Activated naive CD4-positive, alpha-beta T cell treated with anti-CD3 and anti-CD28 coated beads, Interleukin-2, amount 50 U/mL, for 16 hours (primary cell): ENCODE measurements around the gene TP53BP2.
"Not testable (repeated sequence)": the region's sequence is repeated elsewhere in the genome, so short reads cannot be mapped to it uniquely, and the experiment has no call there.

Experiments
- DNase-seq: peaks from one replicate; pipeline ENCODE4 v3.0.0-alpha.2; 2020

The TP53BP2 gene

DNA sequence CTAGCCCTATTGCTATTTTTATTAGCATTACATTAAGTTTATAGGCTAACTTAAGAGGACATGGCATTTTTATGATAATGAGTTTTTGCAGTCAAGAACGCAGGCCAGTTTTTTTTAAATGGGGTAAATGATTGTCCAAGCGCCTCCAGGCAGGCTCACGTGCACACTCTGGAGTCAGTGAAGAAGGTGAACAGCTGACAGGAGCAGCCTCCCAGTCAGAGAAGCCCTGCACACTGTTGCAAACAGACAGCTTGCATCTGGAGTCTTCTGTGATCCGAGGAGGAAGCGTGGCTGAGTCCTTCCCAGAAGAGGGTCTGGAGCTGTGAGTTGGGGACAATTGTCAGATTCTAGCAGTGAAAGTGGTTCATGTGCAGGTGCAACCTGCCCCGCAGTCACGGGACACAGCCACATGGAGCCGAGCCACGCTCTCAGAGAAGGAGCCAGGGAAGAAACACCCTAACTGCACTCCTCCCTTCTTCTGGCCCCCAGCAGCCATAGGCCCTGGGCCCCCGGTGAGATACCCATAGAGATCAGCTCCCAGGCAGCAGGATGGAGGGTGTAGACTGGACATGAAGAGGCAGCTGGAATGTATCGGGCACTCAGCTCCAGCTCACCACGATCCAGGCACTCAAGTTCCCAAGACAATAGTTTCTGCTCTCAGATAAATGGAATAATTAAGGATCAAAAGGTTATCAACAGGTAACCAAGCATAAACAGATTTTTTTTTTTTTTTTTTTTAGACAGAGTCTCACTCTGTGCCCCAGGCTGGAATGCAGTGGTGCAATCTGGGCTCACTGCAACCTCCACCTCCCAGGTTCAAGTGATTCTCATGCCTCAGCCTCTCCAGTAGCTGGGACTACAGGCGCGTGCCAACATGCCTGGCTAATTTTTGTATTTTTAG is 107.0 kb downstream of the TP53BP2 start:
- DNase-seq: no peak

DNA sequence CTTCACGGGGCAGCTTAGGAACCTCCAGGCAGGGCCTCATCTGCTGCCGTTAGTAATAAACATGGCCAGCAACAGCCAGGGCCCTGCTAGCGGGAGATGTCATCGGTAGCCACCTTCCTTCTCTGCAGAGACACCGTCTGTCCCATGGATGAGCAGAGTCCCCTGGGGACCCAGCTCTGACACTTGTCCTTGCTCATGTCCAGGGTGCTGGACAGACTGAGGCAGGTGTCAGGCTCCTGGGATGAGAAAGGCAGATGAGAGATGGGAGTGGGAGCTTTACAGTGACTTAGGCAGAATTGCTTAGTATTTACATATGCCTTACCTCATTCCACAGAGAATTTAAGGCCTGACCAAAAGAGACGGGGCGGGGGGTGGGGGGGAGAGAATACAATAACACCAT is 108.4 kb downstream of the TP53BP2 start:
- no peak for DNase-seq

DNA sequence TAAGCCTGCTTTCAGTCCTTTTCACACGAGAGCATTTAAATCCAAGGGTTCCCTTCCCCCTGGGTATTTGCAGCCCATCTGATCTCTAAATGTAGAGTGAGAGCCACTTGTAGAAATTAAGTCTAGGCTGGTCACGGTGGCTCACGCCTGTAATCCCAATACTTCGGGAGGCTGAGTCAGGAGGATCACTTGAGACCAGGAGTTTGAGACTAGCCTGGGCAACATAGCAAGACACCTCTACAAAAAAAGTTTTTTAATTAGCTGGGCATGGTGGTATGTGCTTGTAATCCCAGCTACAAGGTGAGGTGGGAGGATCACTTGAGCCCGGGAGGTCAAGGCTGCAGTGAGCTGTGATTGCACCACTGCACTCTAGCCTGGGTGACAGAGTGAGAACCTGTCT is 109.1 kb downstream of the TP53BP2 start:
- DNase-seq: not testable (repeated sequence)

DNA sequence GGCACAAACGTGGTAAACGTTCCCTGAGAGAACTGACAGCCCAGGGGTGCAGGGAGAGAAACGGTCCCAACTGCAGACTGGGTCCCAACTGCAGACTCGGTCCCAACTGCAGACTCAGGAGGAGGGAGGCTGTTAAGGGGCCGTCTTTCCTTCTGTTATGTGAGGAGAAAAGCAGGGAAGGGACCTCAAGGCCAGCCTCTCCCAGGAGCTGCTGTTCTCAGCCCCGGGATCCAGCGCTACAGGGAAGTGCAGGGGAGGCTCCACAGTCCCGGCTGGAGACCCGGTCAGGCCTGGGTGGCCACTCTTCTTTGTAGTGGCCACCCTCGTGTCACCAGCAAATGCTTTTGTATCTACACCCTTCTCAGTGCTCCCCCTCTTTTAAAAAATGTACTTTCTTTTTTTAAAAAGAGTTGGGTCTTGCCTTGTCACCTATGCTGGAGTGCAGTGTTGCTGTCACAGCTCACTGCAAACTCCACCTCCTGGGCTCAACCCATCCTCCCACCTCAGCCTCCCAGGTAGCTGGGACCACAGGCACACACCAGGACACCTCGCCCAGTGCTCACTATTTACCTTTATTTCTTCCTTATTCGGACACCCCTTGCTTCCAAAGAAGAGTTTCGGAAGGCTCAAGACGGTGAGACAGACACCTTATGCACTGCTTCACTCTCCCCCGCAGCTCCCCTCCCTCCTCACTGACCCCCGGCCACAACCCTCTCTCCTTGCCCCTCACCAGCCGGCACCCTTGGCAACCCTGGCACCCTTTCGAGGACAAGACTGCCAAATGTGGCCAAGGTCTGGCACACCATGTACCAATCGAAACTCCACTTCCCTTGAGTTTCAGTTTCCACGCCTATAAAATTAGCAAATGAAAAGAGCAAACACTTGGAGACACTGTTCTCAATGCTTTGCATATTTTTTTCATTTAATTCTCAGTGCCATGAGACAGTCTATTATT is 111.6 kb downstream of the TP53BP2 start:
- DNase-seq: no peak

DNA sequence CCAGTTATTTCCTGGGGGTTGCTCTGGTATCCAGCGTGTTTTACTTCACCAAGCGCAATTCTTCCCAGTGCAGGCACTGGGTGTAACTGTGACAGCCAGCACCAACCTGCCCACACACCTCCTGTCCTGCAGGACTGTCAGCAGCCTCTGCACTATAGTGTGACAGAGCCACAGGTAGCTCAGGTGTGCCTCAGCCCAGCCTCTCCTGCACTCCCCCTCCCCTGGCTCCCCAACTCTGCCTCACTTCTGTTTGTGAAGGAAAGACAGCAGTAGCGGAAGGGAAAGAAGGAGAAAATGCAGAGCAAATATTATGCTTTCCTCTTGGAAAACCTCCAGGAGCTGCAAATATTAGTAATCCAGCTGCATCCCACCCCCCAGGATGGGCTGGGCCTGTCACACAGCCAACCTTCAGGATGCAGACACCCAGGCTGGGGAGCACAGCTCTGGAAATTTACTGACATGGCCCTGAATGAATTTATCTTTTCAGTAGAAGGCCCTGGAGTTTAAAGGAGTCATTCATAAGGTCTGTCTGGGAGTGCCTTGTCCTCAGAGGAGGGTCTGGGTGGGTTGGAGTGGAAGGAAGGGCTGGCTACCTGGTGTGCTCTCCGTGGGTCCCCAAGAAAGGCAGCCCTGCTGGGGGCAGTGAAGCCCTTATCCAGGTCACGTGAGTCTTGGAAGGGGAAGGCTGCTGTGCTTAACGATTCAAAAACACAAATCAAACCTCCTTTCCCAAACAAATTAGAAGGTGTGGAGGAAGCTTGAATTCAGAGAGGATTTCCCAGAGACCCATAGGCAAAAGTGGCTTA is 112.6 kb downstream of the TP53BP2 start:
- no peak for DNase-seq

DNA sequence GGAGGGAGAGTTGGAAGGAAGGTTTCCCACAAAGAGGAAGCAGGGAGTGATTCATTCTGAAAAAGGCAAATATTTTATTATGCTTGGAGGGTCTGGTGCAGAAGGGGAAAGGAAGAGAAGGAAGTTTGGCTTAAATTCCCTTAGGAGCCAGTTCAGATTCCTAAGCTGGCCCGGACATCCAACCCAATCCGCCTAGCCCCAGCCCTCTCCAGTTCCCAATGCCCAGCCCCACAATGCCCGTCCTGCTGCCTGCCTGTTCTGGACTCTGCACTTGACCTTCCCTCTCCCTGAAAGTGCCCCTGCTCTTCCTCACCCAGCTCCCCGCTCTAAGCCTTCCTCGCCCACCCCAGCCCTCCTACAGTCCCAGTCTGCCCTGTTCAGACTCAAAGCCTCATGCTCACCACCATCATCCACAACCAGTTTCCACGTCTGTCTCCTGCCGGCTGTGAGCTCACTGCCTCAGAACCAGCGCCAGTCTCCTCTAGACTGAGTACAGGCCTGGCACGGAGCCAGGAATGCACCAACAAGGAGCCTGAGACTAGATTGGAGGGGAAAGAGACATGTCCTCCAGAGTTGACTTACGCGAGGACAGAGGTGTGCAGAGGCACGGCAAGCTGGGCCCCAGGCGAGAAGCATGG is 114.5 kb downstream of the TP53BP2 start:
- DNase-seq: no peak

DNA sequence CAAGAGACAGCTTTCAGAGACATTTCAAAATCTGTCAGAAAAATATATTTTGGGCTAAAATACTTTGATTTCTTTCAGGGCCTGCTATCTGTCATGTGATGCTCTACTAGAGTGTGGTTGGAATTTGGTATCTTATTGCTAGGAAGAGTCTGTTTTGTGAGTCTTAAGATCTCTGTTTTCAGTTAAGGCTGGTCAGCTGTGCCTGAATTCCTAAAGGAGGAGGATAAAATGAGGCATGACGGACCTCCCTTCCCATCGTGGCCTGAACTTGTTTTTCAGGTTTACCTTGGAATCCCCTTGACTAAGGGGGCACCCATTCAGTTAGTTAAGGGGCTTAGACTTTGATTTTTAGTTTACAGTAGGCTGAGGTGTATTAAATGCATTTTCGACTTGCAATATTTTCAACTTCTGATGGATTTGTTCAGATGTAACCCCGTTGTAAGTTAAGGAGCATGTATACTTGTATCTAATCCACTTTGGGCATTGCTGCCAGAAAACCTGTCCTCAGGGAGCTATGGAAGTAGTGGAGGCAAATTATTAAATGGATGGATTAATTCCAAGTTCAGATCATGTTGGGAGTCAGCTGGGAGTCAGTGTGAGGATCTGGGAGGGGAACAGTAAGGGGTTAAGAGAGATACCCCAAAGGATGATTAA is 115.1 kb downstream of the TP53BP2 start:
- no peak for DNase-seq

DNA sequence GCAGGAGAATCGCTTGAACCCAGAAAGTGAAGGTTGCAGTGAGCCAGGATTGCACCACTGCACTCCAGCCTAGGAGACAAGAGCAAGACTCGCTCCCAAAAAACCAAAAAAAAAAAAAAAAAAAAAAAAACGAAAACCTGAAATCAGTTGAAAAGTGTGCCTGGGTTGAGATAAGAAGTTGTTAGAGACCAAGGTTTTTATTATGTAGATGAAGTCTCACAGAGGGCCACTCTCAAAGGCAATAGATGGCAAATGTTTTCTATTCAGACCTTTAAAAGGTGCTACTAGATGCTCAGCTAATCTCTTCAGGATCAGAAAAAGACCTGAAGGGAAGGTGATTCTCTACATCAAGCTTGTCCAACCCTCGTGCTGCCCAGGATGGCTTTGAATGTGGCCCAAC is 115.8 kb downstream of the TP53BP2 start:
- DNase-seq: no peak
